ENCODE data around the gene MRPS5.

MRPS5 gene

DNA sequence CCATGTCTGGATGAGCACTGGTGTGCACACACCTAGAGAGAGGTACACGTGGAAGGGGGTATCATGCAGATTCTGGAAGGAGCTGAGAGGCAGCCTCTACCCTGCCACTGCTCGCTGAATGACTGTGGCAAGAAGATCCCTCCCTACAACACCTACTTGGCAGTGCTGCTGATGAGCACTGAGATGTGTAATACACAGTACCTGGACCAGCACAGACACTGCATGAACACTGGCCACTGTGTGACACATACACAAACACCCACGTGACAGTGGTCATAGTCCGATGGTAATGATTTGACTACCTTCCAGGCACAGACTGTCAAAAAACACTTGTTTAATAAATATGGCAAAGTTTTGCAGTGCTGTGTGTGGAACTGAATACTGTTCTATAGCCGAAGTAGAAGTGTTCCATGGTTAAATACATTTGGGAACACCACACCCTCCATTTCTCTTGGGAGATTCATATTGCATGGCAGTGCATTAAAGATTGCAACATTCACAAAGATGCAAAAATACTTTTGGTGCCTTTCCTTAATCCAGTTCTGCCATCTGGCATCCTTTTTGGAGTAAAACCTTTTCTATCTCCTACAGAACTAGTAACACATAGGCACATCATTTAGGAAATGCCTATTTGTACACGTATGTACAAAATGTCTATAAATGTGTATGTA is 29.6 kb downstream of the MRPS5 start:
- in situ Hi-C loops (cut with MboI; ENCODE audit: low sequenced_read_pairs), result no loop called here

DNA sequence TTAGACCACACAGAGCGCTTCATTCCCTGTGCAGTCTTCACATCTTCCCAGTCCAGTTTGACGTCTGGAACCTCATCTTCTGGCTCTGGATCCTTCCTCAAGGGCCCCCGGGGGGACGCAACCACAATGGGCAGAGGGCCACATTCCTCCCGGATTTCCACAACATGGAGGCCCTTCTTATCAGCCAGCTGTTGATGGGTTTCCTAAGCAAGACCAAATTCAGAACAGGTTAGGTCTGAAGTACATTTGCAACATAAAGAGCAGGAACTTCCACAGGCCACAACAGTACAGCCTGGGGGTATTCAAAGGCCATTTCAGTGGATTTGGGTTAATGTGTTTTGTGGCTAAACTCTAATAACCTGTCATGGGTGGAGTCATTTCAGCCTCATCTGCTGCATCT is 34.2 kb downstream of the MRPS5 start:
- in situ Hi-C loops (cut with MboI; ENCODE audit: low sequenced_read_pairs), result no loop called here

DNA sequence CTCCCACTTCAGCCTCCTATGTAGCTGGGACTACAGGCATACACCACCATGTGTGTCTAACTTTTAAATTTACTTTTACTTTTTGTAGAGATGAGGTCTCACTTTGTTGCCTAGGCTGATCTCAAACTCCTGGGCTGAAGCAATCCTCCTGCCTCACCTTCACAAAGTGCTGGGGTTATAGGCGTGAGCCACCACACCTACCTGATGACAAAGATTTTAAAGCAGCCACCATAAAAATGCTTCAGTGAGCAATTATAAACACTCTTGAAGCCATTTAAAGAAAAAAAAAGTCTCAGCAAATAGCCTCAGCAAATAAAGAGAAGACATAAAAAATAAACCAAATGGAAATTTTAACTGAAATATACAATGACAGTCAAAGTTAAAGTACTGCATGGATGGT is 35.6 kb downstream of the MRPS5 start:
- in situ Hi-C loops (cut with MboI; ENCODE audit: low sequenced_read_pairs), result no loop called here

DNA sequence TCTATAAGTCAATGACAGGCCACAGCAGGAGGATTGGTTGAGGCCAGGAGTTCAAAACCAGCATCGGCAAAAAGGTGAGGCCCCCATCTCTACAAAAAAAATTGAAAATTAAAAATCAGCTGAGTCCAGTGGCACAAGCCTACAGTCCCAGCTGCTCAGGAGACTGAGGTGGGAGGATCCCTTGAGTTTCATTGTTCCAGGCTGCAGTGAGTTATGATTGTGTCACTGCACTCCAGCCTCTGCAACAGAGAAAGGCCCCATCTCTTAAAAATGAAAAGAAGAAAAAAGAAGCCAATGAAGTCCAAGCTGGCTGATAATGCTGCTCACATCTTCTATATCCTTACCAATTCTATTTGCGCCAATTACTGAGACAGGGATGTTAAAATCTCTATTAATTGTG is 39.1 kb downstream of the MRPS5 start:
- in situ Hi-C loops (cut with MboI; ENCODE audit: low sequenced_read_pairs), result no loop called here

DNA sequence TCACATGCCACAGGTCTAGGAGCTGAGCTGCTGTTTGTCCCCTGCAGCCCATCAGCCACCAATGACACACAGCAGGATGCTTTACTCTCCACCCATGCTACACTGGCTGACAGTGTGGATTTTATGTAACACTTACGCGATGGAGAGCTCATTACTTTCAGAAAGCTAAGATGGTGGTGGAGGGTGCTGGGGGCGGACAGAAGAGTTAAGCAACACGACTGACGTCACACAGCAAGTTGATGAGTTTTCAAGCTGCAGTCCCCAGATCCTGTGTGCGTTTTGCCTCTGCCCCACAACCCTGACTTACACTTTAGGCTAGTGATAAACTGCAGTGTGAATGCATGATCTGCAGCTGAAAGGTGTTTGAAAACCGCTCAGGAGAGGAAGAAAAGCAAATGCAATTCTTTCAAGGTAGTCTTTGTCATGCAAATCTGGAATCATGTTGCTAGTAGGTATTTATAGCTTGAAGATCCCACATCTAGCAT is 42.4 kb downstream of the MRPS5 start:
- in situ Hi-C loops (cut with MboI; ENCODE audit: low sequenced_read_pairs), result no loop called here

DNA sequence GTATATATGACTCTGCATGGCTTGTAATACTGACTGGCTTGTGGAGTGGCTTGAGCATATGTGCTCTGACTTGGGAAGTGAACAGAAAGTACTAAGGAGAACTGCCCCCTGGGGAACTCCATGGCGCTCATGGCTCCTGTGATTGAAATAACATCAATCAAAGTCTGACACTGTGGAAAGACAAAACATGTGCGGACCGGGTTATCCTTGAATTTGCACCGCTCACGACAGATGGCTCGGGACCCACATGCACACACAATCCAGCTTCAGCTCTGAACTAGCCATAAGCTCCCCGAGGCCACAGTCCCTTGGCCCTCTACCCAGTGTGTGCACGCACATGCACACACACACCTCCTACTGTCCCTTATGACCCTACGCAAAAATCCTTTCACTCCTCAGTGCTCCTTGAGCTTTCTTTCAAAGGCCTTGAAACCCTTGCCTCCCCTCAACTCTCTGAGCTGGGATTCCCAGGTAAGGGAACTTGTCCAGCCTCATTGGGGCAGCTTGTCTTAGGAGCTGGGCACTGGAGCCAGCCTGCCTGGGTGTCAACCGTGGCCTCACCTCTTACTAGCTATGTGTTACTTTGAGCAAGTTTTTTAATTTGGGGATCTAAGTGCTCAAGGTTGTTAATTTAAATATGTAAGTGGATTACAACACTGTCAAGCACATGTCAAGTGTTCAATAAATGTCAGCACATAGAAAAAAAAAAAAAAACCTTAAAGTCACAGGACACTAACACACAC is 43.6 kb downstream of the MRPS5 start:
- in situ Hi-C loops (cut with MboI; ENCODE audit: low sequenced_read_pairs), result no loop called here

DNA sequence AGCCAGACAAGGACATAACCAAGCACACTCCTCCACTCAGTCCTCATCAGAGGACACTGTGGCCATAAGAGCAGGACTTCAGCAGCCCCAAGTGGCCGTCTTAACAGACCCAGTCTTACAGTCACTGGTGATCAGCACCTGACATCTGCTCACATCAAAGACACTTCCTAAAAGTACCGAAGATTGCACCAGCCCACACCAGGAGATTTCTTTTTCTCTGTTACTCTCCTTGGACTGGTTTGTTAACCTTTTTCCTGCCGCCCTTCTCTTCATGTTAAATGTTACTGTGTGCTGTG is 44.1 kb downstream of the MRPS5 start:
- in situ Hi-C loops (cut with MboI; ENCODE audit: low sequenced_read_pairs), result no loop called here

DNA sequence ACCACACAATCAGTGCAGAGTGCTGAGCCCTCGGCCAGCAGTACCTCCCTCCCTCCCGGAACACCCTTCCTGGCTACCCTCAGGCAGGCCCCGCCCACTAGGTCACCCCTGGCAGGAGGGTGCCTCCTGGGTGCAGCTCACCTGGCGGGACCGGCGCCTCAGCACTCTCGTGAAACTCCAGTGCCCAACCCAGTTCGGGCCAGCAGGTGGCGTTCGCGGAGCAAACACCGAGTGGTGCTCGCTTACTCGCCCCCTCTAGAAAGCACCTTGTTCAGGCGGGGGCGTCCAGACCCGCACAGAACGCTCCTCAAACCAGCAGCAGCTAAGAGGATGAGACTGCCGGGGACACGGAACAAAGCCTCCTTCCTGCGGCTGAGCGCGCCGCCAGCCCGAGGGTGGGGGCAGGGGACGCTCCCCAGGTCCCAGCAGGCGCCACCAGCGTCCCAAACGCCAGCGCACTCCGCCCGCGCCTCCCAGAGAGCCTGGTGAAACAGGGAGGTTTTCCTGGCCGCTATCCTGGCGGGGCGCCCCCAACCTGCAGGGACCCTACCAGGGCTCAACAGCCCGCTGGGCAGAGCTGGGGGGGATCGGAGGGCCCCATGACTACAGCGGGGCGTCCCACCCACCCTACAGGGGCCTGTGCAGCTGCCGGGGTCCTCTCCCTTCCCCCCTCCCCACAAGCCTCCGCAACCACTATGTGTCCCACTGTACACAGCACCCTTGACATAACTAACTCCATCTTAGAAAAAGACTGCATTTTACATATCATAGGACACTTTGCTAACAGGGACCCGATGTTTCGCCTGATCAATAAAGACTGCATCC is 44.7 kb downstream of the MRPS5 start:
- in situ Hi-C loops (cut with MboI; ENCODE audit: low sequenced_read_pairs), result no loop called here

DNA sequence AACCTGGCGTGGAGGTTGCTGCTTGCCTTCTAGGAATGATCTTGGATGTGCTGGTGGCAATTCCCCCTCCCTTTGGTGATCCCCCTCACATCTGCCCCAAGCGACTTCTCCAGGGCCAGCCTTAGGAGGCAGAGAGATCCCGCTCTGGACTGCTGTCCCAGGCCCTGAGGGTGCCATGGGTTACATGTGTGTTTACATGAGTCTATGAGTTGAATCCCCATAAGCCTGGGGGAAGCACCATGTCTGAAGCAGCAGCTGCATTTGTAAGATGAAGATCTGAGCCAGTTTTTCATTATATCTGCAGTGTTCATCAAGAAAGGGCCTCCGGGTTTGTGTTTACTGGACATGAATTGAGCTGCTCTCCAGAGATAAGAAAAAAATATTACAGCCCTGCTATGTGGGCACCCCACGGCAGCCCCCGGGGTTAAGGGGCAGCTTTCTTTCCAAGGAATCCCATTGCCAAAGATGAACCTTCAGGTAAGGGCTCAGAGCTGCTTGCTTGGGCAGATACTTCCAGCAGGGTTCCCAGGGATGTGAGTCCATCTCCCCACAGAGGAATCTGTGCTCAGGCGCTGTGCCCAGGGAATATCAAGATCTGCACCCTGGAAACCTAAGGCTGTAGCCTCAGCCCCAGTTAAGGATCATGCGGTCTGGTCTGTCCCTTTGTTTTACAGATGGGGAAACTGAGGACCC is 46.0 kb downstream of the MRPS5 start:
- in situ Hi-C loops (cut with MboI; ENCODE audit: low sequenced_read_pairs), result no loop called here

DNA sequence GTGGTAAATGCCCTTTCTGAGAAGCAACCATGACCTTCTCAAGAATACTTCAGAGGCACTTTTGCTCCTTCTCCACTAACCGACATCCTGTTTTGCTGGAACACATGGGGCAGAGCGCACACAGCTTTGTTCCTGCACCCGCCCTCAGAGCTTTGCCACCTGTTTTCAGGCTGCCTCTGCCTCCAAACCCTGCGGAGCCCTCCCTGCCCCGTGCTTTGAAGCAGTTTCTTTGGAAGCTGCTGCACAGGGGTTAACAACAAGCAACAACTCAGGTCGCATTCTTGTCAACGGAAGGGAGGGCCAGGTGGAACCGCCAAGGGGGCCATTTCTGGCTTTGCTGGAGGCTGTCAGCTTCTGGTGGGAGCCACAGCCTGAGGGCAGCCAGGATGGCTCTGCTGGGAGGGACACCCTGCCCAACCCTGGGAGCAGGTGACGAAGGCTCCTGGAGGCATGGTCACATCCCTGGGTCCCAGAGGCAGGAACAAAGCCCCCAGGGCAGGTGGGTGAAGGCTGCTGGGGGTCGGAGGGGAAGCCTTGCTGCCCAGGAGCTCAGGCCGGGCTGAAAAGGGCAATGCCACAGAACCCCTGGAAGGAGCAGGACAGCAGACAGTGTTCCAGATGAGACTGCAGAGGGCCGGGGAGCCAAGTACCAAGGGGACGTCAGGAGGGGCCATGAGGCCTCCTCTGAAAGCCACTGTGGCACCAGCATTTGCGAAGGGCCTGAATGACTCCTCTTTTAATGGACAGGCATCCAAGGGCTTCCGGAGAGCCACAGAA is 46.8 kb downstream of the MRPS5 start:
- in situ Hi-C loops (cut with MboI; ENCODE audit: low sequenced_read_pairs), result no loop called here

DNA sequence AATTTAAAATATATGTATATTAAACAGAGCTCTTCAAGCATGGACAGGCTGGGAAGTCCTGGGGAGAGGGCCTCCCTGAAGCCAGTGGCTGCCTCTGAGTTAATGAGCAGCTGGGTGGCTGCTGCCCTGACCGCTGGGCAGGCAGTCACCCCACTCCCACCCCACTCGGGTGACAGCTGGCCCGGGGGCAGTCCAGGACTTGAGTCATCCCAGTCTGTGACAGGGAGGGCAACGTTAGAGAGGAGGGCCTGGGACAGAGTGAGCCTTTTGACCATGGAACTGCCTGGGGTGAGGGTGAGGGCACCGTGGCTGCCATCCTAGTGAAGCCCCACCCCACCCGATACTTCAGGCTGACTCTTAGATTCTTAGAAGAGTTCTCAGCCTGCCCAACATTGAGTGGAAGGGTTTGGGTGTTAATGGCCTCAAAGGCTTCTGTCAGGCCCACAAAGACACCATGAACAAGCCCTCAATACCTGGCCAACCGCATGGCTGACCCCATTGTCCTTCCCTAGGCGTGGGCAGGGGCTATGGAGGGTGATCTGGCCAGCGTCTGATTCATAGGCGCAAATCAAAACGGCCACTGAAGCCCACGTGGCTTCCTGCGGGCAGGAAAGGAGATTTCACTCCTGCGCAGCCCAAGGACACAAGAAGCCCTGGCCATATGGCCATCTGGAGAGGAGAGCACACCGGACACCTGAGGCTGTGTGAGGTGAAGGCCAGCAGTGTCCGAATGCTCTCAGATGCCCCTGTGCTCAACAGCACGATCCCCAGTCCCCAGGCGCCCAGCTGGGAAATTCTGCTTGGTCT is 47.5 kb downstream of the MRPS5 start:
- in situ Hi-C loops (cut with MboI; ENCODE audit: low sequenced_read_pairs), result no loop called here

DNA sequence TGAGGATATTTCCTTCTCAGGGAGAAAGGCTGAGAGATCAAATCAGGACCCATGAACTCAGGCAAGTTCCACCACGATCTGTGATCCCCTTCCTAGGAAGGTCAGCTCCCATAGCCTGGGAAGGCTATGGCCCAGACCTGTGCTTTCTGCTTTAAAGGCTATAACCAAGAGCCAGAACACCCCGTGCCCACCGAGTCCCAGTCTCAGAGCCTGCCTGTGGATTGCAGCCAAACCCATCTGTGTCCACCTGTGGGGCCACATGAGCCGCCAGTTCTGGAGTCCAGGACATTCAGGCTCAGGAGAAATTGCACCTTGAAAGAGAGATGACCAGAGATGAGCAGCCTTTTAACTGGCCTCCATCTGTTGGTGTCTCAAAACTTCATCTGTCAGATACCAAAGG is 49.2 kb downstream of the MRPS5 start:
- in situ Hi-C loops (cut with MboI; ENCODE audit: low sequenced_read_pairs), result no loop called here

DNA sequence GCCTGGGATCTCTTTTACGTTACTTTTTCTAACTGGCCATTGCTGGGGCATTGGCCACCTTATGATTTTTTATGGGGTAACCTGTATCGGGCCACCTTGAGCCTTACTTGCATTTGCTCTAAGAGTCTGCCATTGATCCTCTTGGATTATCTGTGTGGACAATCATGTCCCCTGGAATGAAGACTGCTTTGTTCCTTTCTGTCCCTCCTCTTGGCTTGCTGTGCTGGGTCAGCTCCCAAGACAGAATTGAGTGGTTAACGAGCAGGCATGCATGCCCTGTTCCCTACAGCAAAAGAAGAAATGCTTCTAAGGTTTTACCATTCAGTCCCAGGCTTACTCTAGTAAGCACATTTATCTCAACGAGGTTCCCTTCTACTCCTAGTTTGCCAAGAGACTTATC is 49.8 kb downstream of the MRPS5 start:
- in situ Hi-C loops (cut with MboI; ENCODE audit: low sequenced_read_pairs), result no loop called here

DNA sequence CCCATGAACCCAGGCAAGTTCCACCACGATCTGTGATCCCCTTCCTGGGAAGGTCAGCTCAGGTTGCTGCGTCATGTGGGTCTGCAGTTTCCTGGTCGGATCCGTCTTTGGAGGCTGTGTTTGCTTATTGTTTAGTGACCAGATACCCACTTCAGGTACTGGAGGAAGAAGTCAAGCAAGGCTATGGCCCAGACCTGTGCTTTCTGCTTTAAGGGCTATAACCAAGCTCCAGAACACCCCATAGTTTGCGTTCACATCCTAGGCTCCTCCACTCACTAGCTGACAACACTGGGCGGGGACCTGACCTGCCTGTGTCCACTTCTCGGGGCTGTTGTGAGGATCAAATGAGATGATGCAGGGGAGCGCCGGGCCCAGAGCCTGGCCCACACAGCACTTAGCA is 52.1 kb downstream of the MRPS5 start:
- in situ Hi-C loops (cut with MboI; ENCODE audit: low sequenced_read_pairs), result no loop called here

DNA sequence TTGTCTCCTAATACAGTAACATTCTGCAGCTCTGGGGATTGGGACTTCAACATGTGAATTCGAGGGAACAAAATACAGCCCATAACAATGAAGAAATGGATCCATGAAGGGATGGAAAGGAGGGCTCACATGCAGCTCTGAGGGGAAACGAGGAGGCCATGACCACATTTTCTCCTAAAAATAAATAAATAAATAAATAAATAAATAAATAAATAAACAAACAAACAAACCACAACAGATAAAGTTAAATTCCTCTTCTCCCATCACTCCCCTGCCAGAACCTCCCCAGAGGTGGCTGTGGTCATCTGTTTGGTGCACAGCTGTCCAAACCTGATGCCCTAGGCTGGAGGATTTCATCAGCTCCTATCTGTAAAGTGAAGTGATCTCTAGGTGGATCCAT is 53.4 kb downstream of the MRPS5 start:
- in situ Hi-C loops (cut with MboI; ENCODE audit: low sequenced_read_pairs), result no loop called here

DNA sequence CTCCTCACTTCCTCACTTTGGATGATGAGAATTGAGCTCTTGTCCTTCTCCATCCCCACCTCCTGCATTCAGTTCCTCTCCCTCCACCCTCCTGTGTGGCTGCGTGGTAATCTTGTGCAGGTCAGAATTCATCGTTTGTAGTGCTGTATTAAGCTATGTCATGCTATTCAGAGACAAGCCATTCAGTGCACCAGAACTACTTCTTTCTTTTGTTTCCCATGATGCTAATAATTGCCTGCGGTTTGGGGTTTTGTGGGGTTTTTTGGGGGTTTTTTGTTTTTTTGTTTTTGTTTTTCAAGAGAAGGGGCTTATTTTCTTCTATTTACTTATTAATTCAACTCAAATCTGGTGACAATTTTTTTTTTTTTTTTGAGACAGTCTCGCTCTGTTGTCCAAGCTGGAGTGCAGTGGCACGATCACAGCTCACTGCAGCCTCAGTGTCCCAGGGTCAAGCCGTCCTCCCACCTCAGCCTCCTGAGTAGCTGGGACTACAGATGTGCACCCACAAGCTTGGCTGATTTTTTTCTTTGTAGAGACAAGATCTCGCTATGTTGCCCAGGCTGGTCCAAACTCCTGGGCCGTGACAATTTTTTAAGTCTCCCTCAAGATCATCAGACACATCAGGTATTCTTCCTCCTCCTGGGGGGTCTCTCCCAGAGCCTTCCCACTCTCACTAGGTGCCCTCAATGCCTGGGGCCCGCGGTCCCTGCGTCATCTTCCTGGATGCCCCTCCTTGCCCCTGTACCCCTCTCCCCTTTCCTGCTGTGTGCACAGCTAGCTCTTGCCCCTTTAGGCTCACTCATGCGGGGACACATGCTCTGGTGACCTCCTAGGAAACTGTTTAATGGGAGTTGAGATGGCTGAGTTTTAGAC is 58.3 kb downstream of the MRPS5 start:
- in situ Hi-C loops (cut with MboI; ENCODE audit: low sequenced_read_pairs), result no loop called here

DNA sequence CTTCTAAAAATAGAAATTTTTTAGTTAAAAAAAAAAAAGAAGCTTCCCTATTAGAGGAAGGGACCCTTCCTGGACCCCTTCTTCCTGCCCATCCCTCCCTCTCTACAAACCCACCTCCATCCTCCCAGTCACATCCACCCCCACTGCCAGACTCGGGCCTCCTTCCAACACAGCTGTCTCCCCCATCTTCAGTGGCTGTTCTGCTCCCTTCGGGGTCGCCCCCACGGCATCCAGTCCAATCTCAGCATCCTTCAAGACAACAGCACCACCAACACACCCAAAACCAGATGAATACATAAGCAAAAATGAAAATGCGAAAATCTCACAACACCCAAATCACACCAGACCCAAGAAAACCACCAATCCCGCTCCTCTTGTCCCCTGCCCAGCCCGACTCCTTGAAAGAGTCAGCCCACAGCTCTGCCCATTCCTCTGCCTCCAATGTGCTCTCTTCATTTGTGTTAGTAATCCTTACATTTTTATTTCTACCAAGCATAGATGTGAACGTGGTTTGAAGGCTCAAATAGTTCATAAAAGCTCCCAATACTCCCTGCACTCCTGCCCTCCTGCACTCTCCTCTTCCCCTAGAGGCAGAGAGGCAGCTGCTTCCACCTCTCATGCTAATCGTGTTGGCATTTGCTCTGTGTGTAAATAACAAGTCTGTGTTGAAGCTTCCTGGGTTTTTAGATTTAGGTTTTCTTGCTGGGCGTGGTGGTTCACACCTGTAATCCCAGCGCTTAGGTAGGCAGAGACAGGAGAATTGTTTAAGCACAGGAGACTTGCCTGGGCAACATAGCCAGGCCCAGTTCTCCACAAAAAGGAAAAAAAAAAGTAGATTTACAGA is 59.1 kb downstream of the MRPS5 start:
- in situ Hi-C loops (cut with MboI; ENCODE audit: low sequenced_read_pairs), result no loop called here

DNA sequence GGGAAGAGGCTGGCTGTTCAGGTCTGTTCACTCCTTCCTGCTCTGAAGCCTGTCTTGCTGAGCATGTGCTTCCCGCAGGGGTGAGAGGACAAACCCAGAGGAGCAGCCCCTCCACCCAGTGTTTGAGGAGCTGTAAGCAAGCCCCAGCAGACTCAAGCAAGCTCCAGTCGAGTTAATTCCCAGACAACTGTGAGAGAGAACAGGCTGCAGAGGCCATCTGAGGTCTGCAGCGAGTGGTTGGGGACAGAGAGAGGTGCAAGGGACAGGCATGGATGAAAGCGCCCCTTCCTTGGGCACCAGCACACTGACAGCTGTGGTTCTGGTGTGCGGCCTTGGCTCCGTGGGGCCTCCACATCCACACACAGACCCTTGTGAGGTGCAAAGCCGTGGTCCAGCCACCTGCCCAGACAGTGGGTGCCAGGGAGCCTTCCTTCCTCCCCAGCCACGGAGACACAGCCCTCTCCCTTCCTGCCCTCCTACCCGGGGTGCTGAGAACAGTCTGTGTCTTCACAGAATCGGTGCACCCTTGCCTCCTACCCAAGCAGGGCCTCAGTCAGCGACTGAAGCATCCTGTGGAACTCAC is 59.9 kb downstream of the MRPS5 start:
- in situ Hi-C loops (cut with MboI; ENCODE audit: low sequenced_read_pairs), result no loop called here

Measured in HL-60/S4 (cell line).